DMS79 (cell line): Measurements from ENCODE around the gene PICK1.

Experiments
- DNase-seq: peaks from one replicate; lab custom pipeline; 2025; lab: John Stamatoyannopoulos, UW

PICK1 gene

DNA sequence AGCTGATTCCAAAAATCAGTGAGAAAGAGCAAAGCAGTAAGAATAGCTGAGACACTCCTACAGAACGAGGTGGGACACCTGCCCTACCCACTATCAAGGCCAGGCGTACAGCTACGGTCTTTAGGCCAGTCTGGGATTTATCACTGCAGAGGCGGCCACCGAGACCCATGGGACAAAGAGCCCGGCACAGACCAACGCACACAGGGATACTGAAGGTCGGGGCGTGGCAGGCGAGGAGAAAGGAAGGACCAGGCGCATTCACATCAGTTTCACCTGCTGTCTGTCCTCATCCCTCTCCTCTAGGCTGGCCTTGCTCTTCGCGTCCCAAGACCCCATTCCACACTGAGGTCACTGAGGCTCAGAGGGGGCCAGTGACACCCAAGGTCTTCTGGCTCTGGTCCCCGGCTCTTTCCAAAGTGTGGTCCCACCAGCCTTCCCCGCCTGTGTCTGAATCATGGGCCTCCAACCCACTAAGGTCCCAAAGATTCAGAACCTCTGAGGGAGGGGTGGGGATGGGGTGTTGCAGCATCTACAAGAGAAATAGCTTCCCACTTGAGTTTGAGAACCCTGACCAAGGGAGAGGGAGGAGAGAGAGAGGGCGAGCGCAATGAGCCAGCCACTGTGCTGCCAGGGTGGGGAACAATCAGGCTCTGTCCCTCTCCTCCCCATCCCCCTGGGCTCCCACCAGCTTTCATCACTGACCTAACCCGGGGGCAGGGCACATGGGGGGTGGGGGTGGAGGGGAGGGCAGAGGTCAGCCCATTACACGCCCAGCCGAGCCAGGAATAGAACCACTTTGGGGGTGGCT, 7.2 kb upstream of the PICK1 start:
- DNase-seq, result no peak

- DNase-seq, result no peak
These were observed 6.5 kb upstream of the PICK1 start for GRCh38 chr22:38050720-38051119.

DNA sequence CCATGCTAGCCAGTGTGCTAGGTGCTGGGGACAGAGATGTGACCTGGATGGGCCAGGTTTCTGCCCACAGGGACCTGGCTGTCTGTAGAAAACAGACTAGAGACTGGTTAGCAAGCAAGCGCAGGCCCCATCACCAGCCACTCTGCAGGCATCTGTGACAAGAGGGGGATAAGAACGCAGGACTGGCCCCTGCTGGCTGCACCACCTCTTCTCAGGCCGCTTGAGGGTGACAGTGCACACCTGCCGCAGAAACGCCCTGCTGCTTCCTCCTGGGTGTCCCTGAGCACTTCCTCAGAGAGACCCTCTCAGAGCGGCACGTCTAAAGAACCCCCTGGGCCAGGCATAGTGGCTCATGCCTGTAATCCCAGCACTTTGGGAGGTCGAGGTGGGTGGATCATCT, 5.9 kb upstream of the PICK1 start:
- no peak for DNase-seq

- DNase-seq, result peak; percentile 17
These were observed 5.0 kb upstream of the PICK1 start for GRCh38 chr22:38051900-38052862.

GRCh38 chr22:38062791-38063190, 5.6 kb downstream of the PICK1 start:
- no peak for DNase-seq

- DNase-seq, result no peak
These were observed 8.3 kb downstream of the PICK1 start for GRCh38 chr22:38065539-38065938.

DNA sequence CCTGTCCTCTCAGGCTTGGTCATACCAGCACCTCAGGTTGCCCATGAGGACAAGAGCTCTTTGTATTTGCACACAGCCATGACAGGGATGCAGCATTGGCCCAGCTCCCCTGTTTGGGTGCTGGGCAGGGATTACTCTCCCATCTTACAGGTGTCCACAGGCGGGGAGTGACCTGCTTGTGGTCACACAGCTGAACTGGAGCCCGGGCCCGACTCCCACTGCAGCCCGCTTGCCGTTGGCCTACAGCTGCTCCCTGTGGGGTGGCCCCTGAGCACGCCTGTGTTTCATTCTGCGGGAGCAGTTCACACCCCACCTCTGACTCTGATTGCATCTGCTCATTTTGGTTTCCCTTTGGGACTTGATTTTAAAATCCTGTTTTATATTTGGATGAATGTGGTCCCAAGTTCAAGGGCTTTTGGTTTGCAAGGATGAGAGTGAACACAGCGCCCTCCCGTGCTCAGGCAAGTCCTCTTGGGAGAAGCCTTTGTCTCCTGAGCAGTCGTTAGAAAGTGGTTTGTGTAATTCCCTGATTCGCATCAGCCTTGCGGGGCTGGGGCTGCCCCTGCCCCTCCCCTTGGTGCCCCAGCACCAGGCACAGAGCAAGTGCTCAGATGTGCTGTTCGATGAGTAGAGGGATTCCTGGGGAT, 9.3 kb downstream of the PICK1 start:
- DNase-seq, result no peak

GRCh38 chr22:38067028-38067415, 9.8 kb downstream of the PICK1 start:
- no peak for DNase-seq

DNA sequence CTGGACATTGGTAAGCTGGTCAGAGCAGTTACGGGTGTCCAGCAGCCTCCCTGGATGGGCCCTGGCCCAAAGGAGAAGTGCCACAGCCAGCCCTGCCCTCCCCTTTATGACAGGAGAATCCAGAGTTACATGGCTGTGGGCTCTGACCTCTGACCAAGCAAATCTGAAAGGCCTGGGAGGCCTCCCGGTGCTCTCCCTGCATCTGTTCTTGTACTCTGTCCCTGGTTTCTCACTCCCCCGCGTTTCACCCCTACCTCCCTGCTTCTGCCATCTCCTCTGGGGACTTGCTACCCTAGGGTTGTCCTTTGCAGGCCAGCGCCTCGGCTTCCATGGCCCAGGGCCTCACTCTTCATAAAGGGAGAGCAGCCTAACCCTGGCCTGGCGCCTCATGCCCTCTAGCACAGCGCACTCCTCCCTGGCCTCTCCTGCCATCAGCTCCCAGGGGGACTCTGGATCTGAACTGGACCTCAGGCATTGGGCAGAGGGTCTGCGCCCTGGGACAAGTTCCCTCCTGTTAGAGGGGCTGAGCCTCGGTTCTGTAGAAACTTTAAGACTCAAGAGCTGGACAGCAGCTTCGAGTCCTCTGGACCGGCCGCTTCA, 10.7 kb downstream of the PICK1 start:
- DNase-seq, result no peak

DNA sequence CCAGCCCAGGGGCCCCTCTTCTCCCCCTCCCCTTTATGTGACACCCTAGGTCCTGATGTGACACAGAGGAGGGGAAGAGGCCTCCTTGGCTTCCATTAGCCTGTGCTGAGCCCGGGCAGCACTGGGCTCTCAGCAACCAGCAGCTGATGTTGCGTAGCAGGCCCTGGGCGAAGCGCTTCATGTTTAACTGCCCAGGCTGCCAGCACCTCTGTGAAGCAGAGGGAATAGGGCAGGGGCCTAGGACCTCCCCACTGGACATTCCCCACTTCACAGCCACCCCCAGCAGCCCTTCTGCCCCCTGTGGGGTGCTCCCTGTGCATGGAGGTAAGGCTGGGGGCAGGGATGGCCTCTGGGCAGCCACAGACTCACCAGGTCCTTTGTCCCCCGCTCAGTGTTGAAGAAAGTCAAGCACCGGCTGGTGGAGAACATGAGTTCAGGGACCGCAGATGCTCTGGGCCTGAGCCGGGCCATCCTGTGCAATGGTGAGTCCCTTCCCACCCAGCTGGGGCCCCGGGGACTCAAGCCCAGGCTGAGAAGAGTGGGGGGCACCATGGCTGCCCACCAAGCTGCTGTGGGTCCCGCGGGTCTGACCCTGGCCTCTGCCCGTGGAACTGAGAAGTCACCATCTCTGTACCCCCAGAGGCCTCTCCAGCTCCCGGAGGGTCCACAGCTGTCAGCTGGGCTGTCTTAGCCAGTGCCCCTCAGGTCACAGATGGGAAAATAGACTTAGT, 11.6 kb downstream of the PICK1 start:
- no peak for DNase-seq

GRCh38 chr22:38069372-38070249, 12.4 kb downstream of the PICK1 start:
- no peak for DNase-seq

GRCh38 chr22:38070250-38070921, 13.2 kb downstream of the PICK1 start:
- no peak for DNase-seq

DNA sequence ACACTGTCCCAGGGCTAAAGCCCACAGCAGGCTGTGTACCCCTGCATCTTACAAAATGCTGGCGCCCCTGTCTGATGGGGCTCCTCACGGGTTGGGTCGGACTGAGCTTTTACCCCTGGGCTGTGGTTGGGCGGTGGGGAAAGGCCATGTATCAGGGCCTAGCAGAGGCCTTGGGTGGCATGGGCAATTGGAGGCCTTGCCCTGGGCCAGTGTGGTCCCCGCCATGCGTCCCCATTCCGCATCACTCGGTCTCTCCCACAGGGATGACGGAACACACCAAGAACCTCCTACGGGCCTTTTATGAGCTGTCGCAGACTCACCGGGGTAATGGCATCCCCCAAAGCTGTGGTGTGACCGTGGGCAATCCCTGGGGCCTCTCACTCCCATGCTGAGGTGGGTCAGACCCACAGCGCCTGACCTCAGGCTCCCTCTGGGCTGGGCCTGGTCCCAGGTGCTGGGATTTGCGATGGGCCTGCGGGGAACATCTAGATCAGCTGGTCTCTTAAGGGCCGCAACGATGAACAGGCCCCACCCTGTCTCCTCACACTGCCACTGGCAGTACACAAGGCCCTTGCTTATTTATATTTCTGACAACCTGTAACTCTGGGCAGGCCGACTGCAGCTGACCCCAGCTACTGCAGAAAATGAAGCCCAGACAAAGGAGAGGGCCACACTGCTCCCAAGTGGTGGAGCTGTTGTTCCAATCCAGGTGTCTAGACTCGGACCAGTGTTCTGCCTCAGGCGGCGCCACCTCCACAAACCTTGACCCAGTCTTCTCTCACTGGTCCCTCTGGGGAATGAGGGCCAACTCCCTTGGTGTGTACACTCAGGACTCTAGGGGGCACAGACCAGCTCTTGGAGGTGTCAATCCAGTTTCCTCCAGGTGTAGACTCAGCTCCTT, 14.5 kb downstream of the PICK1 start:
- no peak for DNase-seq

DNA sequence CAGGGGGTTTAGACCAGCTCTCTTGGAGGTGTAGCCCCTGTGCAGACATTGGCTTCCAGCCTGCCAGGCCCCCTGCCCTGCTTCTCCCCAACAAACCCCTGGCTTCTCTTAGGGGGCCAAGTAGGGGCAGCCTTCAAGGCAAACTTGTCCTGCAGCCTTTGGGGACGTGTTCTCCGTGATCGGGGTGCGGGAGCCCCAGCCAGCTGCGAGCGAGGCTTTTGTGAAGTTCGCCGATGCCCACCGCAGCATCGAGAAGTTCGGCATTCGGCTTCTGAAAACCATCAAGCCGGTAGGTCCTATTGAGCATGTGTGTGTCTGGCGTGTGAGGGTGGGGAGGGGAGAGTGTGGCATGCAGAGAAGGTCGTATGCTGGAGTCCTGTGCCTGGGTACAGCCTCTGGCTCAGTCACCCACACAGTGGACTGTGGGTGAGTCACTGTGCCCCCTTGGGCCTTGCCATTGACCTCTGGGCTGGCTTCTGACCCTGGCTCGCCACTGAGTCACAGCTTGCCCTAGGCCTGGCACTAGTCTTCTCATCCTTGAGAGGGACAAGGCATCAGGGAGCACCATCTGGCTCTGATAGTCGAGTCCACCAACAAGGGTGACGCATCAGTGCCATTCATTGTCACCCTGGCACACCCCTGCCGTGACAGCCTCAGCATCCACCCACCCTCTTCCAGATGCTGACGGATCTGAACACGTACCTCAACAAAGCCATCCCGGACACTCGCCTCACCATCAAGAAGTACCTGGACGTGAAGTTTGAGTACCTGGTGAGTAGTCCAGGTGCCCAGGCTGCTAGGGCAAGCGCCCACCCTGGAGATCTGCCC, 15.3 kb downstream of the PICK1 start:
- no peak for DNase-seq

DNA sequence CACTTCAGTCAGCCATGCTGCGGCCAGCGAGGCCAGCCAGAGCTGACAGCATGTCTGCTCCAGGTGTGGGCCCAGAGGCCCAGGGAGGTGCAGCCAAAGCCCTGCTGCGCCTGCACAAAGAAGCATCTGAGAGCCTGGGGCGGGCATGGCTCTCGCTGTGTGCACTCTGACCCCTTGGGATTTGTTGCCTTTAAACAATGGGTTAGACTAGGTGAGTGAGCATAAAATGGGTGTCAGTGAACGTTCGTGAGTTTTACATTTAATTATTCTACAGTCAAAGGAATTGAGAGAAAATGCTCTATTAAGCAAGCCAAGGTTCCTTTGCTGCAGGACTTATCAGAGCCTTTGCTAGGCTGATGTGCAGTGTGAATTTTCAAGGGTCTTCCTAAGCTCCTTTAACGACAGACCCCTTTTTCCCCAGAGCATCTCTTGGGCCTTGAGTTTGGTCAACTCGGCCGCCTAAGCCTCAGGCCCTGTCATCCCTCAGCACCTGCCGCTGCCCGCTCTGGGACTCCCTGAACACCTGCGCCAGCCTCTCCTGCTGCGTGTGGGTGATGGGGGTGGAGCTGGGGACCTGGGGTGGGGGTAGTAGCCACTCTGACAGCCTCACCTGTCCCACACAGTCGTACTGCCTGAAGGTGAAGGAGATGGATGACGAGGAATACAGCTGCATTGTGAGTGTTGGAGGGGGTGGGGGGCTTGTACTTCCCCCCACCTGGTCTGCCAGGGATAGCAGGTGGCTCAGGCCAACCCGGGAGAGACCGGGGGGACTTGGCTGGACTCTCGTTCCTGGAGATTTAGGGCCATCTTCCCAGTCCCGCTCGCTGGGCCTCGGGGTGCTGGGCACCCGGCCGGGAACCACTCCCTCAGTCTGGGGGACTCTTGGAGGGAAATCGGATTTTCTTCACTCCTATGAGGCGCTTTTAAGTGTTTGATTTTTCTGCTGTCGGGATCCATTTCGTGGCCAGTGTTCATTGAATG, 16.2 kb downstream of the PICK1 start:
- DNase-seq, result no peak
